AG09309 (cell line): ENCODE measurements around the gene LRRC8D.

Experiments
- DNase-seq: peaks from one replicate; pipeline ENCODE4 v3.0.0-alpha.2; 2010; ENCODE audit warnings: low read depth
- H3K4me3 ChIP-seq: 2 replicates; pipeline ENCODE4 v1.5.1; 2011; ENCODE audit warnings: mild to moderate bottlenecking, low read depth, low read length, moderate library complexity; ENCODE audit not compliant: control insufficient read depth
- TF ChIP-seq, protein P1 (sequence below): IDR thresholded peaks from 2 replicates; pipeline ENCODE4 v1.5.1; 2011; ENCODE audit warnings: mild to moderate bottlenecking, low read depth, low read length, inconsistent platforms; ENCODE audit not compliant: insufficient read depth, control insufficient read depth; ENCODE audit errors: missing control alignments

The LRRC8D gene

GRCh38 chr1:89913353-89914095 is 92.7 kb downstream of the LRRC8D start:
- DNase-seq: no peak
- TF ChIP-seq, protein P1, sequence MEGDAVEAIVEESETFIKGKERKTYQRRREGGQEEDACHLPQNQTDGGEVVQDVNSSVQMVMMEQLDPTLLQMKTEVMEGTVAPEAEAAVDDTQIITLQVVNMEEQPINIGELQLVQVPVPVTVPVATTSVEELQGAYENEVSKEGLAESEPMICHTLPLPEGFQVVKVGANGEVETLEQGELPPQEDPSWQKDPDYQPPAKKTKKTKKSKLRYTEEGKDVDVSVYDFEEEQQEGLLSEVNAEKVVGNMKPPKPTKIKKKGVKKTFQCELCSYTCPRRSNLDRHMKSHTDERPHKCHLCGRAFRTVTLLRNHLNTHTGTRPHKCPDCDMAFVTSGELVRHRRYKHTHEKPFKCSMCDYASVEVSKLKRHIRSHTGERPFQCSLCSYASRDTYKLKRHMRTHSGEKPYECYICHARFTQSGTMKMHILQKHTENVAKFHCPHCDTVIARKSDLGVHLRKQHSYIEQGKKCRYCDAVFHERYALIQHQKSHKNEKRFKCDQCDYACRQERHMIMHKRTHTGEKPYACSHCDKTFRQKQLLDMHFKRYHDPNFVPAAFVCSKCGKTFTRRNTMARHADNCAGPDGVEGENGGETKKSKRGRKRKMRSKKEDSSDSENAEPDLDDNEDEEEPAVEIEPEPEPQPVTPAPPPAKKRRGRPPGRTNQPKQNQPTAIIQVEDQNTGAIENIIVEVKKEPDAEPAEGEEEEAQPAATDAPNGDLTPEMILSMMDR: no peak
- H3K4me3 ChIP-seq: no peak overlapping the region

GRCh38 chr1:89917353-89917752 is 96.5 kb downstream of the LRRC8D start:
- DNase-seq: no peak

GRCh38 chr1:89918127-89918793 is 97.4 kb downstream of the LRRC8D start:
- TF ChIP-seq, protein P1: no peak
- DNase-seq: no peak
- no peak overlapping the region for H3K4me3 ChIP-seq

More at GRCh38 chr1:89917353-89917752, 96.5 kb downstream of the LRRC8D start:
- TF ChIP-seq, protein P1: no peak
- no peak overlapping the region for H3K4me3 ChIP-seq

- no peak for DNase-seq
- TF ChIP-seq, protein P1: no peak
- H3K4me3 ChIP-seq: no peak overlapping the region
Measured at GRCh38 chr1:89918794-89919155, 97.9 kb downstream of the LRRC8D start.

- H3K4me3 ChIP-seq: no peak overlapping the region
- DNase-seq: no peak
- TF ChIP-seq, protein P1: no peak
Measured at GRCh38 chr1:89919174-89919573, 98.3 kb downstream of the LRRC8D start.

DNA sequence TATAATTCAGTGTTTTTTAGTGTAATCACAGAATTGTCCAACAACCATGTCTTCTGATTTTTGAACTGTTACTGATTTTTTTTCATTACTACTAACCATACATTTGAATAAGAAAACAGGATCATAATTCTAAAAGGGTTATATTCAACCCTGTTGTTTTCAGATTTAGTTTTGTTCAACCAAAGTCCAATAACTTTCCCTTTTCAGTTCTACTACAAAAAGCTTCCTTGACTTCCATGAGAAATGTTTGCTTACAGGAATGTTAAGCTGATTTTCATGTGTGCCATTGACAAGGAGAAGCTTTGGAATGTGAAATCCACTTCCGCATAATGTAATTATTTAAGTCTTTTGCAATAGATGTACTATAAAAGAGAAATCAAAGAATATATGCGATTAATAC is 102.1 kb downstream of the LRRC8D start:
- no peak for DNase-seq
- TF ChIP-seq, protein P1: no peak
- H3K4me3 ChIP-seq: no peak overlapping the region
